Keratinocyte (primary cell): ENCODE results near the gene RUNX1. TPM values are rescaled to one million over a fixed set of nuclear protein-coding genes. Genes with fewer than 3 reads are reported as not detected.
A peak's percentile ranks its signal among the peaks of the same experiment; 100 is the strongest.

ENCODE experiments used
- DNase-seq: peaks from one replicate; pipeline ENCODE4 v3.0.0-alpha.2; 2011; ENCODE audit warnings: low read depth, missing footprints, low spot score
- FAIRE-seq: peaks from 2 replicates; lab custom pipeline; 2011; peaks lifted over from hg19 to GRCh38; lab: Jason Lieb, UNC
- H2AFZ ChIP-seq: 2 replicates; pipeline ENCODE4 v1.6.0; 2012; ENCODE audit warnings: low read length, control low read depth, inconsistent platforms; ENCODE audit not compliant: control insufficient read depth
- H3K27ac ChIP-seq: 2 replicates; pipeline ENCODE4 v1.5.1; 2011; ENCODE audit warnings: low read length; ENCODE audit not compliant: control insufficient read depth, insufficient read depth
- H3K27me3 ChIP-seq: 3 replicates; pipeline ENCODE4 v1.6.0; 2011; ENCODE audit warnings: low read length; ENCODE audit not compliant: control insufficient read depth, insufficient read depth; ENCODE audit errors: extremely low read depth
- H3K36me3 ChIP-seq, 2 experiments: 2 replicates in 1 of 2; 3 replicates in 1 of 2; pipeline ENCODE4 v1.5.1; 2011; ENCODE audit warnings: low read length in 2 of 2, mild to moderate bottlenecking in 1 of 2; ENCODE audit not compliant: control insufficient read depth in 2 of 2, insufficient read depth in 2 of 2; ENCODE audit errors: extremely low read depth in 1 of 2
- H3K4me1 ChIP-seq: 3 replicates; pipeline ENCODE4 v1.5.1; 2011; ENCODE audit warnings: low read length; ENCODE audit not compliant: control insufficient read depth, insufficient read depth; ENCODE audit errors: extremely low read depth
- H3K4me2 ChIP-seq: 3 replicates; pipeline ENCODE4 v1.6.0; 2011; ENCODE audit warnings: low read depth, low read length; ENCODE audit not compliant: control insufficient read depth, insufficient read depth; ENCODE audit errors: extremely low read depth
- H3K4me3 ChIP-seq, 3 experiments: fragments of 200-600 bp in 1 of 3; sonication (generic) in 1 of 3; 2 replicates in 2 of 3; 3 replicates in 1 of 3; pipeline ENCODE4 v1.5.1; 2011 to 2016; ENCODE audit warnings: low read length in 3 of 3, mild to moderate bottlenecking in 3 of 3, control low read depth in 2 of 3, inconsistent platforms in 1 of 3, low read depth in 1 of 3, mixed read lengths in 1 of 3, mixed run types in 1 of 3, moderate library complexity in 1 of 3; ENCODE audit not compliant: control insufficient read depth in 2 of 3, insufficient read depth in 2 of 3; ENCODE audit errors: extremely low read depth in 1 of 3
- H3K79me2 ChIP-seq: 2 replicates; pipeline ENCODE4 v1.6.0; 2012; ENCODE audit warnings: low read length; ENCODE audit not compliant: control insufficient read depth, insufficient read depth
- H3K9ac ChIP-seq: 3 replicates; pipeline ENCODE4 v1.6.0; 2011; ENCODE audit warnings: low read length; ENCODE audit not compliant: control insufficient read depth, insufficient read depth; ENCODE audit errors: extremely low read depth
- H3K9me1 ChIP-seq: 3 replicates; pipeline ENCODE4 v1.6.0; 2011; ENCODE audit warnings: low read length; ENCODE audit not compliant: control insufficient read depth, insufficient read depth; ENCODE audit errors: extremely low read depth
- H3K9me3 ChIP-seq: 2 replicates; pipeline ENCODE4 v1.5.1; 2012; ENCODE audit warnings: low read depth, low read length; ENCODE audit not compliant: control insufficient read depth
- H4K20me1 ChIP-seq: 3 replicates; pipeline ENCODE4 v1.6.0; 2011; ENCODE audit warnings: low read length; ENCODE audit not compliant: control insufficient read depth, insufficient read depth; ENCODE audit errors: extremely low read depth
- CTCF ChIP-seq, 3 experiments: IDR thresholded peaks in 1 of 3; conservative IDR thresholded peaks in 1 of 3; optimal IDR thresholded peaks in 1 of 3; 2 replicates in 2 of 3; 3 replicates in 1 of 3; pipeline versions ENCODE3 to v1.5.1; 2011; ENCODE audit warnings: low read length in 3 of 3, mild to moderate bottlenecking in 3 of 3, moderate library complexity in 2 of 3, control low read depth in 1 of 3, inconsistent platforms in 1 of 3; ENCODE audit not compliant: insufficient read depth in 2 of 3; ENCODE audit errors: extremely low read depth in 1 of 3
- EZH2 ChIP-seq: IDR thresholded peaks from one replicate; pipeline ENCODE4 v1.6.1; 2012; ENCODE audit warnings: inconsistent platforms, mild to moderate bottlenecking, low read length, moderate library complexity
- dilution Hi-C: fragments of 300-500 bp; cut with MboI; formaldehyde crosslinking; loops from one replicate; pipeline ENCODE4 v1.7.0; 2020; ENCODE audit warnings: low sequenced_read_pairs; ENCODE audit not compliant: extremely low pct_ligation_motif_present
- polyA minus RNA-seq, 3 experiments: library from RNA; depleted of rRNA, polyadenylated mRNA; stranded (reverse); fragments of >200 nt; gene quantifications; 1 replicate in 1 of 3; 2 replicates in 1 of 3; 3 replicates in 1 of 3; pipeline ENCODE4 v1.2.3, GENCODE V29; 2011
- polyA plus RNA-seq, 5 experiments: library from polyadenylated mRNA; depleted of rRNA in 3 of 5; stranded (reverse) in 3 of 5; stranded (forward) in 1 of 5; unstranded in 1 of 5; fragments of >200 nt; gene quantifications; 1 replicate in 1 of 5; 2 replicates in 3 of 5; 3 replicates in 1 of 5; pipeline versions ENCODE4 v1.2.1 to v1.2.3, GENCODE V29; 2011 to 2012; ENCODE audit warnings: missing spikeins in 2 of 5, low read depth in 1 of 5, low replicate concordance in 1 of 5

Gene RUNX1
- polyA plus RNA-seq (25.5 to 91.0 TPM (median 44.9 TPM) in 3 replicates), polyA minus RNA-seq (41.9 to 182 TPM (median 83.5 TPM) in 3 replicates)
- polyA plus RNA-seq (2011; ENCODE audit: low read depth), result 5.9 TPM
- polyA plus RNA-seq (2011; cell fraction: cytosol; rRNA removed), result 37.4 and 45.8 TPM in 2 replicates
- polyA plus RNA-seq (2011; cell fraction: nucleus; rRNA removed), result 145 and 159 TPM in 2 replicates
- 10.7 and 81.7 TPM in 2 replicates for polyA plus RNA-seq (2012; ENCODE audit: low replicate concordance)
- polyA minus RNA-seq (2011; cell fraction: cytosol; rRNA and poly(A)+ RNA removed), result 35.7 TPM
- polyA minus RNA-seq (2011; cell fraction: nucleus; rRNA and poly(A)+ RNA removed), result 165 and 282 TPM in 2 replicates

DNA sequence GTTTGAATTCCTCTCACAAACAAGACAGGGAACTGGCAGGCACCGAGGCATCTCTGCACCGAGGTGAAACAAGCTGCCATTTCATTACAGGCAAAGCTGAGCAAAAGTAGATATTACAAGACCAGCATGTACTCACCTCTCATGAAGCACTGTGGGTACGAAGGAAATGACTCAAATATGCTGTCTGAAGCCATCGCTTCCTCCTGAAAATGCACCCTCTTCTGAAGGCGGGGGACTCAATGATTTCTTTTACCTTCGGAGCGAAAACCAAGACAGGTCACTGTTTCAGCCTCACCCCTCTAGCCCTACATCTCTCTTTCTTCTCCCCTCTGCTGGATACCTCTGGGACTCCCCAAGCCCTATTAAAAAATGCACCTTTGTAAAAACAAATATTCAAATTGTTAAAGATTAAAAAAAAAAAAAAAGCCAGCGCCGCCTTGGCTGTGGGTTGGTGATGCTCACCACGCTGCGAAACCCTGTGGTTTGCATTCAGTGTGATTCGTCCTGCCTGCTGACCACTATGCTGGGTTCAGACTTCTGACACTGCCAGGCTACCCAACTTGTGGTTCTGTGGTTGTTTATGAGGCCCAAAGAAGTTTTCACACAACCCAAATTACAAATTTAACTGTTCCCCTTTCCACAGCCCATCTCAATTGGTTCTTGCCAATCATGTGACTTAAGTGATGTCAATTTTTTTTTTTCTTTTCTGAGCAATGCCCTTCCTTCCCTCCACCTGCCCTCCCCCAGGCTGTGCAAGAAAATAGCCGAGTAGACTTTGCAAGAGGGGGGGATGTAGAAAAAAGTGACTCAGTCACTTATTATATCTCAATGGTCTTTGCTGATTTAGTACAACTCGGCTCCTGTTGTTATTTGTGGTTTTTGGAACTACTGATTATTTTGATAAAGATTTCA is at the start of gene RUNX1:
RUNX1 (minus strand) TSS at position 597 of the 912 bp plus-strand sequence.
- dilution Hi-C loops, result no loop called here
- Histone ChIP-seq H3K9me3 (no peaks in the 10 kb centered on the region), H3K4me3 (peak within 1 kb of the TSS in 1 of 3 experiments; percentile 31), H3K9me1 (no peaks in the 10 kb centered on the region), H3K4me2 (peak within 1 kb of the TSS; percentile 79), H3K4me1 (peaks cover 41% of the 10 kb centered on the region), H3K9ac (peak within 1 kb of the TSS; percentile 60), H3K27ac (peak within 1 kb of the TSS; percentile 75), H3K27me3 (no peaks in the 10 kb centered on the region), H2AFZ (peak within 1 kb of the TSS; percentile 17), H3K79me2 (no peaks in the 10 kb centered on the region), H4K20me1 (no peaks in the 10 kb centered on the region), H3K36me3 (no peaks in the 10 kb centered on the region)
- FAIRE-seq (no peak), DNase-seq (no peak)
- no peak for TF ChIP-seq EZH2
- no peak for TF ChIP-seq CTCF (optimal IDR thresholded peaks at IDR 0.05 in 1 of 3, IDR thresholded peaks at IDR 0.05 in 1 of 3, conservative IDR thresholded peaks at IDR 0.05 in 1 of 3; ENCODE audit: extremely low read depth in 1 of 3, insufficient read depth in 2 of 3, low read length in 3 of 3)

GRCh38 chr21:35097525-35097924 is 48.4 kb upstream of the RUNX1 start:
- H4K20me1 ChIP-seq, result no peaks in the 10 kb centered on the region
- H3K9me3 ChIP-seq, result peaks cover 2% of the 10 kb centered on the region
- H3K27ac ChIP-seq, result no peak overlapping the region
- DNase-seq (no peak), FAIRE-seq (no peak)
- no peak overlapping the region for H3K9ac ChIP-seq
- H3K4me1 ChIP-seq, result no peaks in the 10 kb centered on the region
- no peak overlapping the region for H3K4me2 ChIP-seq
- no peak overlapping the region for H3K4me3 ChIP-seq
- dilution Hi-C loops, result no loop called here
- no peaks in the 10 kb centered on the region for H3K27me3 ChIP-seq
- H3K9me1 ChIP-seq, result no peaks in the 10 kb centered on the region
- H3K36me3 ChIP-seq, result no peaks in the 10 kb centered on the region
- H2AFZ ChIP-seq, result no peak overlapping the region
- no peak for TF ChIP-seq EZH2
- no peak for TF ChIP-seq CTCF (optimal IDR thresholded peaks at IDR 0.05 in 1 of 3, IDR thresholded peaks at IDR 0.05 in 1 of 3, conservative IDR thresholded peaks at IDR 0.05 in 1 of 3; ENCODE audit: extremely low read depth in 1 of 3, insufficient read depth in 2 of 3, low read length in 3 of 3)
- H3K79me2 ChIP-seq, result no peaks in the 10 kb centered on the region
